Measurements from ENCODE around the gene PITPNM2.

GRCh38 chr12:123102366-123102765 is 48.5 kb downstream of the PITPNM2 start:
- TF ChIP-seq CTCF (IDR thresholded peaks at IDR 0.05) (no peak), ZFX (IDR thresholded peaks at IDR 0.05; ENCODE audit: borderline replicate concordance) (no peak)
